Activated T-cell treated with anti-CD3 and anti-CD28 coated beads, Interleukin-2, amount 50 U/mL, for 72 hours (primary cell): ENCODE results near the gene SPTSSA. TPM values are rescaled to one million over a fixed set of nuclear protein-coding genes. Genes with fewer than 3 reads are reported as not detected.
"Not testable (repeated sequence)": the region's sequence is repeated elsewhere in the genome, so short reads cannot be mapped to it uniquely, and the experiment has no call there.

Experiments used
- ATAC-seq, 2 donors: fragments of 150-1000 bp; cut with Tn5 transposase; replicated peaks in 1 of 2; 2 replicates each; pipeline ENCODE4 v1.10.0; 2021; ENCODE audit warnings: moderate library complexity in 2 of 2, mild to moderate bottlenecking in 1 of 2
- DNase-seq, 2 donors: peaks; one replicate each; pipeline ENCODE4 v3.0.0; 2021 to 2022; ENCODE audit warnings: mixed read lengths in 1 of 2
- H3K27ac Mint-ChIP-seq: one replicate; pipeline ENCODE4 v1.8.0; 2022; ENCODE audit warnings: mild to moderate bottlenecking, moderate library complexity, mixed read lengths
- H3K27me3 Mint-ChIP-seq: one replicate; pipeline ENCODE4 v1.8.0; 2022; ENCODE audit warnings: low read depth, mixed read lengths
- H3K36me3 Mint-ChIP-seq, 2 donors: one replicate each; pipeline ENCODE4 v1.8.0; 2022; ENCODE audit warnings: mixed read lengths in 2 of 2, mild to moderate bottlenecking in 1 of 2; ENCODE audit not compliant: insufficient read depth in 2 of 2
- H3K4me1 Mint-ChIP-seq: one replicate; pipeline ENCODE4 v1.8.0; 2022; ENCODE audit warnings: low read depth, mixed read lengths
- H3K4me3 Mint-ChIP-seq, 2 donors: one replicate each; pipeline ENCODE4 v1.8.0; 2022; ENCODE audit warnings: mild to moderate bottlenecking in 2 of 2, mixed read lengths in 2 of 2, moderate library complexity in 2 of 2
- H3K9me3 Mint-ChIP-seq, 2 donors: one replicate each; pipeline ENCODE4 v1.8.0; 2022; ENCODE audit warnings: mixed read lengths in 2 of 2
- total RNA-seq, 2 donors: library from RNA; stranded (reverse); gene quantifications; one replicate each; pipeline ENCODE4 v1.2.3, GENCODE V29; 2022

The SPTSSA gene
- total RNA-seq, 2 donors from 2014 or later = 7.3 to 8.1 TPM

DNA sequence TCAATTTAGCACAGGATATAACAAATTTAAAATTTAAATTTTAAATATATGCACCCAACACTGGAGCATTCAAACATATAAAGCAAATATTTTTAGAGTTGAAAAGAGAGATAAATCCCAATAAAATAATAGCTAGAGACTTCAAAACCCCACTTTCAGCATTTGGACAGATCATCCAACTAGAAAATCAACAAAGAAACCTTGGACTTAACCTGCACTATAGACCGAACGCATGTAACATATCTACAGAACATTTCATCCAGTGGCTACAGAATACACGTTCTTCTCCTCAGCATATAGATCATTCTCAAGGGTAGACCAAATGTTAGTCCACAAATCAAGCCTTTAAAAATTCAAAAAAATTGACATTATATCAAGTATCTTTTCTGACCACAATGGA is 64.0 kb downstream of the SPTSSA start:
- Mint-ChIP-seq H3K9me3 (peaks cover 3% of the 10 kb centered on the region in 2 donors), H3K4me3 (no peak overlapping the region), H3K4me1 (no peaks in the 10 kb centered on the region), H3K36me3 (no peaks in the 10 kb centered on the region), H3K27ac (no peak overlapping the region), H3K27me3 (no peaks in the 10 kb centered on the region)
- DNase-seq (no peak), ATAC-seq (no peak)

DNA sequence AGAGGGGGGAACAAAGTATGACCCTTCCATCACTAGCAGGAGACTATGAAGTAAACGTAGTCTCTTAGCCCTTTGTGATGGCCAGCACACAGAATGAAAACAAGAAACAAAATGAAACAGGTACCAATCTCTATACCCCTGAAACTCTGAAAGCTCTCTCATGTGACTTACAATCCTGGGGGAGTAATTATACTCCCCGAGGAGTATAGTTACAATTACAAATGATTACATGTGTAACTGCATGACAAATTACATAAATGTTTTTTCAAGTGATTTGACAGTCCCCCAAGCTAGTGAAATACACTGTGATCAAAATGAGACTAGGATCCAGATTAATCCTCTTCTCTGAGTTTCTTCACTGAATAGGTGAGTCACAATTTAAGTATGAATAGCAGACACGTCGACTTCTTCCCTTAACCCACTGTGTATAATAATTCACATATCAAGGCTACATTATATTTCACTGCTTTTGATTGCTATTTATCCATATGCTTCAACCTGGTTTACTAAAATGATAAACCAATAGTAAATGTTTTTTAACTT is 74.0 kb downstream of the SPTSSA start:
- no peak overlapping the region for H3K4me3 Mint-ChIP-seq
- ATAC-seq (no peak), DNase-seq (no peak)
- peaks cover 7% of the 10 kb centered on the region for H3K27me3 Mint-ChIP-seq
- no peaks in the 10 kb centered on the region for H3K9me3 Mint-ChIP-seq
- no peak overlapping the region for H3K27ac Mint-ChIP-seq
- peaks cover 0 to 1% of the 10 kb centered on the region in 2 donors for H3K36me3 Mint-ChIP-seq
- no peaks in the 10 kb centered on the region for H3K4me1 Mint-ChIP-seq

DNA sequence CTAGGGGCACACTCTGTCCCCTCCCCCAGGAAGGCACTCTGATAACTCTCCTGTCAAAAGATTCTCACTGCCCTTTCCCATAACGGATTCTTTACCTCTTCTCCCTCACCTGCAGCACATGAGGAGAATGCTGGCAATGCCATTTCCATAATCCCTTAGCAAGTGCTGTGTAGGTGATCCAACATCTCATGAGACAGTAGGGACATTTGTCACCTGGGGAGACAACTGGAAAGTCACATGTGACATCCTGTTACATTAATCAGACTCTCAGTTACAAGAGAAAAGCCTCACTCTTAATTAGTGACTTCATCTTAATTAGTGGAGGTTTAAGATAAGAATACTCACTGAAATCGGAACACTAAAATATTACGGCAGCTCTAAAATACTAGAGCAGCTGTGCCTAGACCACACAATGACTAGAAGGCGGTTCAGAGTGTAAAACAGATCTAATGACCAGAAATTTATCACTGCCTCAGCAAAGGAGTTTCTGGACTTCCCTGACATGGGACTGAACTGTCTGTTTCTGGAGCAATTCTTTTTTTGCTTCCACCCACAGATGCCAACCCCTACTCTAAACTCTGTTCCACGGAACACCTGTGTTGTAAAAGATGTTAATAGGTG is 75.1 kb downstream of the SPTSSA start:
- H3K4me1 Mint-ChIP-seq = no peaks in the 10 kb centered on the region
- peaks cover 1 to 3% of the 10 kb centered on the region in 2 donors for H3K36me3 Mint-ChIP-seq
- H3K27me3 Mint-ChIP-seq = peaks cover 7% of the 10 kb centered on the region
- ATAC-seq (no peak), DNase-seq (no peak)
- H3K27ac Mint-ChIP-seq = peak overlapping the region; percentile 6
- H3K9me3 Mint-ChIP-seq = no peaks in the 10 kb centered on the region
- no peak overlapping the region for H3K4me3 Mint-ChIP-seq

DNA sequence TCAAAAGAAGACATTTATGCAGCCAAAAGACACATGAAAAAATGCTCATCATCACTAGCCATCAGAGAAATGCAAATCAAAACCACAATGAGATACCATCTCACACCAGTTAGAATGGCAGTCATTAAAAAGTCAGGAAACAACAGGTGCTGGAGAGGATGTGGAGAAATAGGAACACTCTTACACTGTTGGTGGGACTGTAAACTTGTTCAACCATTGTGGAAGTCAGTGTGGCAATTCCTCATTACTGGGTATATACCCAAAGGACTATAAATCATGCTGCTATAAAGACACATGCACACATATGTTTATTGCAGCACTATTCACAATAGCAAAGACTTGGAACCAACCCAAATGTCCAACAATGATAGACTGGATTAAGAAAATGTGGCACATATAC is 76.2 kb downstream of the SPTSSA start:
- H3K9me3 Mint-ChIP-seq, ATAC-seq, DNase-seq, H3K4me3 Mint-ChIP-seq, H3K27me3 Mint-ChIP-seq, H3K4me1 Mint-ChIP-seq, H3K36me3 Mint-ChIP-seq, H3K27ac Mint-ChIP-seq: not testable (repeated sequence)

DNA sequence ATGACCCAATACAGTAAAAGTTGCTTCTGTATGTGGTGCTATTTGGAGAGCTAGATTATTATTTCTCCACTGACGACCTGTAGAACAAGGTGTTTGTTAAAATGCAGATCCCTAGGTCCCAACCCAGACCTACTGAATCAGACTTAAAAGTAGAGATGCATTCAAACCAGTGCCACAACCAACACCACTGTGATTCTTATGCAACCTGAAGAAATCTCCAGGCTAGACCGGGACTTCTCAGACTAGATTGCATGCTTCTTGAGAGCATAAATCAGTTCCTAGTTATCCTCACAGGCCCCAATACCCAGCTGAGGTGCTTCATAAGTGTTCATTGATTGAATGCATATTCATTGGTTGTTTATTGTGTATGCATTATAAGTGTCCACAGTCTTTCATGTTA is 78.2 kb downstream of the SPTSSA start:
- no peak overlapping the region for H3K4me3 Mint-ChIP-seq
- peaks cover 7% of the 10 kb centered on the region for H3K27me3 Mint-ChIP-seq
- H3K4me1 Mint-ChIP-seq = no peaks in the 10 kb centered on the region
- H3K27ac Mint-ChIP-seq = no peak overlapping the region
- DNase-seq (no peak), ATAC-seq (no peak)
- no peaks in the 10 kb centered on the region for H3K9me3 Mint-ChIP-seq
- peaks cover 1 to 3% of the 10 kb centered on the region in 2 donors for H3K36me3 Mint-ChIP-seq

Other genes with a start within 250 kb of the SPTSSA start
- 10 to 100 TPM; 53.4 to 54.8 TPM for gene EAPP, start 77.5 kb upstream of the SPTSSA start, total RNA-seq
- 10 to 100 TPM; 90.9 to 93.9 TPM for gene SNX6, start 167.9 kb upstream of the SPTSSA start, total RNA-seq